D721Med (cell line): ENCODE results near the gene FOXP1.

ENCODE experiments used
- DNase-seq: peaks from one replicate; pipeline ENCODE4 v3.0.0; 2011; ENCODE audit warnings: low spot score; ENCODE audit not compliant: insufficient read length
- FAIRE-seq: peaks from 2 replicates; lab custom pipeline; 2011; peaks lifted over from hg19 to GRCh38; lab: Jason Lieb, UNC
- CTCF ChIP-seq: IDR thresholded peaks from 2 replicates; pipeline ENCODE4 v1.5.1; 2012; ENCODE audit warnings: mild to moderate bottlenecking, control low read depth; ENCODE audit not compliant: insufficient read depth; ENCODE audit errors: missing control alignments

The FOXP1 gene

GRCh38 chr3:71138410-71138809 lies 445.1 kb downstream of the FOXP1 start:
- TF ChIP-seq CTCF, result no peak
- FAIRE-seq, result peak; percentile 73
- no peak for DNase-seq

- FAIRE-seq, result no peak
- no peak for DNase-seq
- no peak for TF ChIP-seq CTCF
These were observed 447.3 kb downstream of the FOXP1 start for GRCh38 chr3:71136276-71136675.

GRCh38 chr3:71135373-71136088 lies 448.0 kb downstream of the FOXP1 start:
- DNase-seq (no peak), FAIRE-seq (no peak)
- no peak for TF ChIP-seq CTCF

GRCh38 chr3:71134521-71134920 lies 449.0 kb downstream of the FOXP1 start:
- FAIRE-seq, result no peak
- no peak for DNase-seq
- TF ChIP-seq CTCF, result no peak

- no peak for FAIRE-seq
- no peak for DNase-seq
- TF ChIP-seq CTCF, result no peak
These were observed 449.7 kb downstream of the FOXP1 start for GRCh38 chr3:71133865-71134264.

- TF ChIP-seq CTCF, result no peak
- DNase-seq (no peak), FAIRE-seq (no peak)
These were observed 450.4 kb downstream of the FOXP1 start for GRCh38 chr3:71132995-71133730.
